ENCODE data around the gene CCSAP.

CCSAP gene

DNA sequence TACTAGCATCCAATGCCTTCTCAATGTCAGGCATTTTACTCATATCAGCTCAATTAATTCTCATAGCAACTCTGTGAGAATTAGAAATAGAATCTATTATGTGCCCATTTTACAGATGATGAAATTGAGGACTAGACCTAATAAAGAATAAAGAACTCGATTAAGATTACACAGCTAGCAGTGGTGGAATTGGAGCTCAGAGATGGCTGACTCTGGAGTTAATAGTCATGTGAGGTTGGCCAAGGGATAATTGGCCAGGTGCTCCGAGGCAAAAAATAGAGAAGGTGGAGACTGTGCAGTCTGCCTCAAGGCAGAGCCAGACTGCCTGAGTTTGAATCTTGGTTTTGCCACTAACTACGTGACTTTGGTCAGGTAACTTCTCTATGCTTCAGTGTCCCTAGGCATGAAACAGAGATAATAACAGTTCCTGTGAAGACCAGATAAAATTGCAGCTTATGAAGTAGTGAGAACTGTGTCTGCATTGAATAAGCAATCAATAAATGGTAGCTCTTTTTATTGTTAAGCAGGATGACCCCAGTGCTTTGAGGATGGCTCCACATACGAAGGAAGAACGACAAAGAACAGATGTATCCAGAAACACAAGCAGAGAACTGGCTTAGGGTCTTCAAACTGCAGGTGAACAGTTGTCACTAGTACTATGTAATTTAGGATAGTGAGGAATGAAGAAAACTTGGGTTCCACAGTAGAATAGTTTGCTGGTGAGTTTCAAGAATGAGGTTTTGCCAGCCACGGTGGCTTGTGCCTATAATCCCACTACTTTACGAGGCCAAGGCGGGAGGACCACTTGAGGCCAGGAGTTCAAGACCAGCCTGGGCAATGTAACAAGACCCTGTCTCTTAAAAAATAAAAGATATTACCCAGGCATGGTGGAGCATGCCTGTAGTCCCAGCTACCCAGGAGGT, 6.9 kb upstream of the CCSAP start:
- no peak overlapping the region for H3K27ac ChIP-seq
- TF ChIP-seq, protein P1, sequence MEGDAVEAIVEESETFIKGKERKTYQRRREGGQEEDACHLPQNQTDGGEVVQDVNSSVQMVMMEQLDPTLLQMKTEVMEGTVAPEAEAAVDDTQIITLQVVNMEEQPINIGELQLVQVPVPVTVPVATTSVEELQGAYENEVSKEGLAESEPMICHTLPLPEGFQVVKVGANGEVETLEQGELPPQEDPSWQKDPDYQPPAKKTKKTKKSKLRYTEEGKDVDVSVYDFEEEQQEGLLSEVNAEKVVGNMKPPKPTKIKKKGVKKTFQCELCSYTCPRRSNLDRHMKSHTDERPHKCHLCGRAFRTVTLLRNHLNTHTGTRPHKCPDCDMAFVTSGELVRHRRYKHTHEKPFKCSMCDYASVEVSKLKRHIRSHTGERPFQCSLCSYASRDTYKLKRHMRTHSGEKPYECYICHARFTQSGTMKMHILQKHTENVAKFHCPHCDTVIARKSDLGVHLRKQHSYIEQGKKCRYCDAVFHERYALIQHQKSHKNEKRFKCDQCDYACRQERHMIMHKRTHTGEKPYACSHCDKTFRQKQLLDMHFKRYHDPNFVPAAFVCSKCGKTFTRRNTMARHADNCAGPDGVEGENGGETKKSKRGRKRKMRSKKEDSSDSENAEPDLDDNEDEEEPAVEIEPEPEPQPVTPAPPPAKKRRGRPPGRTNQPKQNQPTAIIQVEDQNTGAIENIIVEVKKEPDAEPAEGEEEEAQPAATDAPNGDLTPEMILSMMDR (IDR thresholded peaks at IDR 0.05): no peak
- TF ChIP-seq ZFX (IDR thresholded peaks at IDR 0.05; ENCODE audit: borderline replicate concordance): no peak

DNA sequence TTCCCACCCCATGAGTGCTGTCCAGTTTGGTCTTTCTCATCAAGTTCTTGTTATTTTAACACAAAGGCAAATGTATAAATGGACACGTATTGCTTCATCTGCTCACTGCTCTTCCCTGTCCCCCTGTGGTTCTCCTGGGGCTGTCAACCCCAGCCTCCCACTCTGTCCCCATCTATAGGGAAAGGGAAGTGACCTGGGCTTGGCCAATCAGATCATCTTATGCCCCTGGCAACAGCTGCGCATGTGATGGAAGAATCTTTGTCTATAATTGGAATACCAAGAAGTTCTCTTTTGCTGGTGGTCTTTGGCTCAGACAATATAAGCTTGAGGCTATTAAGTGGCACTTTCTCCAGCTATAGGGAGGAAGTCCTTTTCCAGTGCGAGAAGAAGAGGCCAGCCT, 4.7 kb upstream of the CCSAP start:
- TF ChIP-seq ZFX (IDR thresholded peaks at IDR 0.05; ENCODE audit: borderline replicate concordance): no peak
- TF ChIP-seq, protein P1 (IDR thresholded peaks at IDR 0.05): no peak
- H3K27ac ChIP-seq: no peak overlapping the region

DNA sequence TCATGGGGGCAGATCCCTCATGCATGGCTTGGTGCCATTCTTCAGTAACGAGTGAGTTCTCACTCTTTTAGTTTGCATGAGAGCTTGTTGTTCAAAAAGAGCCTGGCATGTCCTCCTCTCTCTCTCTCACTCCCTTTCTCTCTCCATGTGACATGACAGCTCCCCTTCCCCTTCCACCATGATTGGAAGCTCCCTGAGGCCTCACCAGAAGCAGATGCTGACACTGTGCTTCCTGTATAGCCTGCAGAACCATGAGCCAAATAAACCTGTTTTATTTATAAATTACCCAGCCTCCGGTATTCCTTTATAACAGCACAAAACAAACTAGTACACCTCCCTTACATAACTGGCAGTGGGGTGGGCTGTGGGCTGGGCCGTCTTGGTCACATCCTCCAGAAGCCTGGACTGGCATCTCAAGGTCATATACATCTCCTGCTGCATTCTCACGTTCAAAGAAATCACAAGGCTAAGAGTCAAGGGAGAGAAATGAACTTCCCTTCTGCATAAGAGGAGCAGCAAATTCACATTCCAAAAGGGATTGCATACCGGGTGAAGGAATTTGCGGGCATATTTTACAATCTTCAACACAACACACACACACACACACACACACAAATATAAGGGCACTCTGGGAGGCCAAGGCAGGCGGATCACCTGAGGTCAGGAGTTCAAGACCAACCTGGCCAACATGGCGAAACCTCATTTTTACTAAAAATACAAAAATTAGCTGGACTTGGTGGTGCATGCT, 2.3 kb upstream of the CCSAP start:
- H3K27ac ChIP-seq: no peak overlapping the region
- no peak for TF ChIP-seq ZFX (IDR thresholded peaks at IDR 0.05; ENCODE audit: borderline replicate concordance)
- TF ChIP-seq, protein P1 (IDR thresholded peaks at IDR 0.05): no peak

GRCh38 chr1:229344139-229344538, 1.3 kb upstream of the CCSAP start:
- TF ChIP-seq, protein P1 (IDR thresholded peaks at IDR 0.05): no peak
- no peak for TF ChIP-seq ZFX (IDR thresholded peaks at IDR 0.05; ENCODE audit: borderline replicate concordance)
- peak overlapping the region; percentile 86; the same call in 1 of the 2 replicates for H3K27ac ChIP-seq

GRCh38 chr1:229341774-229342655, 832 bp downstream of the CCSAP start:
- TF ChIP-seq, protein P1 (IDR thresholded peaks at IDR 0.05): no peak
- no peak for TF ChIP-seq ZFX (IDR thresholded peaks at IDR 0.05; ENCODE audit: borderline replicate concordance)
- peak overlapping the region; percentile 86 for H3K27ac ChIP-seq

DNA sequence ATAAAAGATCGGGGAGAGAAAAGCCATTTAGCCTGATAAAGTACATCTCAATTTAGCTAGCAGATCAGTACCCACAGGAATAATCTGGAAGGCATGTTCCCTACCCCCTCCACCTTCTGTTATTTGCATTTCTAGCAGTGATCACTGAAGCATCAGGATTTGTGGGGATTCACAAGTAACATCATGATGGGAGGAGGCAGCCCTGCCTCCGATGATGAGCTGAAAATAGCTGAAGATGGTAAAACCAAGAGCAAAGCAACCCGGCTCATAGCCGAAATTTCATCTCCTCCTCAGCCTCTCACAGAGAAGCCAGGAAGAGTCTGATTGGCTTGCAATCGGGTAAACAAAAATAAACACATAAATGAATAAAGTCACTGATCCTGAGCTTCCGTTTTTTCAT, 2.4 kb downstream of the CCSAP start:
- TF ChIP-seq, protein P1 (IDR thresholded peaks at IDR 0.05): no peak
- no peak for TF ChIP-seq ZFX (IDR thresholded peaks at IDR 0.05; ENCODE audit: borderline replicate concordance)
- no peak overlapping the region for H3K27ac ChIP-seq

Measured in 22Rv1 (cell line).